GM19397 (cell line): ENCODE data around the gene RPS6KA2.
"Not testable (repeated sequence)": the region's sequence is repeated elsewhere in the genome, so short reads cannot be mapped to it uniquely, and the experiment has no call there.

ENCODE experiments used
- ATAC-seq: cut with Tn5 transposase; IDR thresholded peaks from one replicate; pipeline ENCODE4 v1.9.1; 2021; ENCODE audit warnings: mild to moderate bottlenecking, moderate library complexity; ENCODE audit not compliant: unreplicated experiment

Gene RPS6KA2

GRCh38 chr6:166534658-166535406, 92.2 kb downstream of the RPS6KA2 start:
- ATAC-seq, result no peak

GRCh38 chr6:166533205-166533824, 93.7 kb downstream of the RPS6KA2 start:
- no peak for ATAC-seq

GRCh38 chr6:166532302-166532701, 94.7 kb downstream of the RPS6KA2 start:
- no peak for ATAC-seq

- no peak for ATAC-seq
These were observed 96.6 kb downstream of the RPS6KA2 start for GRCh38 chr6:166530211-166531095.

GRCh38 chr6:166529586-166529985, 97.5 kb downstream of the RPS6KA2 start:
- ATAC-seq, result no peak

GRCh38 chr6:166529058-166529457, 98.0 kb downstream of the RPS6KA2 start:
- not testable (repeated sequence) for ATAC-seq

GRCh38 chr6:166527849-166528248, 99.2 kb downstream of the RPS6KA2 start:
- no peak for ATAC-seq

GRCh38 chr6:166526937-166527336, 100.1 kb downstream of the RPS6KA2 start:
- ATAC-seq, result no peak

GRCh38 chr6:166525567-166525966, 101.5 kb downstream of the RPS6KA2 start:
- no peak for ATAC-seq

- no peak for ATAC-seq
These were observed 103.1 kb downstream of the RPS6KA2 start for GRCh38 chr6:166523782-166524559.

- ATAC-seq, result no peak
These were observed 105.9 kb downstream of the RPS6KA2 start for GRCh38 chr6:166520905-166521834.

GRCh38 chr6:166516251-166516884, 110.7 kb downstream of the RPS6KA2 start:
- no peak for ATAC-seq

GRCh38 chr6:166515072-166515810, 111.8 kb downstream of the RPS6KA2 start:
- ATAC-seq, result no peak

GRCh38 chr6:166514196-166514595, 112.9 kb downstream of the RPS6KA2 start:
- no peak for ATAC-seq

GRCh38 chr6:166512567-166512966, 114.5 kb downstream of the RPS6KA2 start:
- ATAC-seq, result peak; percentile 85

GRCh38 chr6:166511316-166511715, 115.7 kb downstream of the RPS6KA2 start:
- ATAC-seq, result no peak

- ATAC-seq, result no peak
These were observed 117.9 kb downstream of the RPS6KA2 start for GRCh38 chr6:166509193-166509592.

- ATAC-seq, result no peak
These were observed 118.3 kb downstream of the RPS6KA2 start for GRCh38 chr6:166508726-166509125.
